ENCODE results near the gene TMEM52B. TPM values are rescaled to one million over a fixed set of nuclear protein-coding genes. Genes with fewer than 3 reads are reported as not detected.
A peak's percentile ranks its signal among the peaks of the same experiment; 100 is the strongest.
"Not testable (repeated sequence)": the region's sequence is repeated elsewhere in the genome, so short reads cannot be mapped to it uniquely, and the experiment has no call there.

Gene TMEM52B
- total RNA-seq, 1 donor from 2014 or later = not detected

DNA sequence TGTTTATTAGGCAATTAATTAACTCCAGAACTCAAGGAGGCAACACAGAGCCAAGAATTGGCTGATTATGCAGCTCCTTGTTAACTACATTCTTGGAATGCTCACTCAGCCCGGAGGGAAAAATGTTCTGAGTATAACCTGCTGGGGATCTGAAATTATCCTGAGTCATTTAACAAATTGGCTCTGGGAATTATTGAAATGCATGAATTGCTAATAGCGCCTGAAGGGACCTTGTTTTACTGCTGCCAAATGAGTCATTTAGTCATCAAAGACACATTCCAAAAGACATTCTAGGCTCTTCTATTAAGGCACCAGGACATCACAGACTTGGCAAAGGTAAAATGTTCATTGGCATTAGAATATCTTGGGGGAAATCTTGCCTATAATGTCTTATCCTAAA is 13.0 kb downstream of the TMEM52B start:
- H3K4me3 ChIP-seq (ENCODE audit: low read depth, low read length) = no peak overlapping the region
- DNase-seq (ENCODE audit: low read depth) (peak; percentile 75), FAIRE-seq (no peak)
- H3K36me3 ChIP-seq (ENCODE audit: control insufficient read depth, insufficient read depth, low read length) = no peaks in the 10 kb centered on the region
- no peaks in the 10 kb centered on the region for H3K27me3 ChIP-seq (ENCODE audit: control insufficient read depth, insufficient read depth, low read length)
- TF ChIP-seq, protein P1, sequence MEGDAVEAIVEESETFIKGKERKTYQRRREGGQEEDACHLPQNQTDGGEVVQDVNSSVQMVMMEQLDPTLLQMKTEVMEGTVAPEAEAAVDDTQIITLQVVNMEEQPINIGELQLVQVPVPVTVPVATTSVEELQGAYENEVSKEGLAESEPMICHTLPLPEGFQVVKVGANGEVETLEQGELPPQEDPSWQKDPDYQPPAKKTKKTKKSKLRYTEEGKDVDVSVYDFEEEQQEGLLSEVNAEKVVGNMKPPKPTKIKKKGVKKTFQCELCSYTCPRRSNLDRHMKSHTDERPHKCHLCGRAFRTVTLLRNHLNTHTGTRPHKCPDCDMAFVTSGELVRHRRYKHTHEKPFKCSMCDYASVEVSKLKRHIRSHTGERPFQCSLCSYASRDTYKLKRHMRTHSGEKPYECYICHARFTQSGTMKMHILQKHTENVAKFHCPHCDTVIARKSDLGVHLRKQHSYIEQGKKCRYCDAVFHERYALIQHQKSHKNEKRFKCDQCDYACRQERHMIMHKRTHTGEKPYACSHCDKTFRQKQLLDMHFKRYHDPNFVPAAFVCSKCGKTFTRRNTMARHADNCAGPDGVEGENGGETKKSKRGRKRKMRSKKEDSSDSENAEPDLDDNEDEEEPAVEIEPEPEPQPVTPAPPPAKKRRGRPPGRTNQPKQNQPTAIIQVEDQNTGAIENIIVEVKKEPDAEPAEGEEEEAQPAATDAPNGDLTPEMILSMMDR (IDR thresholded peaks at IDR 0.05; ENCODE audit: insufficient read depth, low read length, severe bottlenecking) = no peak

DNA sequence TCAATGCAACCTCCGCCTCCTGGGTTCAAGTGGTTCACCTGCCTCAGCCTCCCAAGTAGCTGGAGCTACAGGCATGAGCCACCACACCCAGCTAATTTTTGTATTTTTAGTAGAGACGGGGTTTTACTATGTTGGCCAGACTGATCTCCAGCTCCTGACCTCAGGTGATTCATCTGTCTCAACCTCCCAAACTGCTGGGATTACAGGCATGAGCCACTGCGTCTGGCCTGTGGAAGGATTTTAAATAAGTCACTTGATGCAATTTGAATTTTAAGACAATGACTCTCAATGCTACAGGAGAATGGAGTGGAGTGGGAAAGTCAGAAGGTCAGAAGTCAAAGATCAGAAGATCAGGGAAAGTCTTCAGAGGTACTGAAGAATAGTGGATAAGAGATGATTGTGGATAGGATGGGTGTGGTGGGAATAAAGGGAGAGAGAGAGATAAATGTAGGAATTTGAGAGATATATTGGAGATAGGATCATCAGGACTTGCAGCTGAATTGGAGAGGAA is 15.4 kb downstream of the TMEM52B start:
- H3K36me3 ChIP-seq (ENCODE audit: control insufficient read depth, insufficient read depth, low read length) = no peaks in the 10 kb centered on the region
- no peak for DNase-seq (ENCODE audit: low read depth)
- TF ChIP-seq, protein P1 (IDR thresholded peaks at IDR 0.05; ENCODE audit: insufficient read depth, low read length, severe bottlenecking) = no peak
- no peak overlapping the region for H3K4me3 ChIP-seq (ENCODE audit: low read depth, low read length)
- no peaks in the 10 kb centered on the region for H3K27me3 ChIP-seq (ENCODE audit: control insufficient read depth, insufficient read depth, low read length)
- no peak for FAIRE-seq

- FAIRE-seq = no peak
- H3K27me3 ChIP-seq (ENCODE audit: control insufficient read depth, insufficient read depth, low read length) = no peaks in the 10 kb centered on the region
- TF ChIP-seq, protein P1 (IDR thresholded peaks at IDR 0.05; ENCODE audit: insufficient read depth, low read length, severe bottlenecking) = no peak
- DNase-seq (ENCODE audit: low read depth) = no peak
- H3K4me3 ChIP-seq (ENCODE audit: low read depth, low read length) = no peak overlapping the region
- no peaks in the 10 kb centered on the region for H3K36me3 ChIP-seq (ENCODE audit: control insufficient read depth, insufficient read depth, low read length)
These were observed 17.4 kb downstream of the TMEM52B start for GRCh38 chr12:10196210-10196609.

- TF ChIP-seq, protein P1 (IDR thresholded peaks at IDR 0.05; ENCODE audit: insufficient read depth, low read length, severe bottlenecking) = no peak
- FAIRE-seq (no peak), DNase-seq (ENCODE audit: low read depth) (no peak)
- Histone ChIP-seq H3K27me3 (ENCODE audit: control insufficient read depth, insufficient read depth, low read length) (no peaks in the 10 kb centered on the region), H3K4me3 (ENCODE audit: low read depth, low read length) (no peak overlapping the region), H3K36me3 (ENCODE audit: control insufficient read depth, insufficient read depth, low read length) (no peaks in the 10 kb centered on the region)
These were observed 19.0 kb downstream of the TMEM52B start for GRCh38 chr12:10197879-10198278.

DNA sequence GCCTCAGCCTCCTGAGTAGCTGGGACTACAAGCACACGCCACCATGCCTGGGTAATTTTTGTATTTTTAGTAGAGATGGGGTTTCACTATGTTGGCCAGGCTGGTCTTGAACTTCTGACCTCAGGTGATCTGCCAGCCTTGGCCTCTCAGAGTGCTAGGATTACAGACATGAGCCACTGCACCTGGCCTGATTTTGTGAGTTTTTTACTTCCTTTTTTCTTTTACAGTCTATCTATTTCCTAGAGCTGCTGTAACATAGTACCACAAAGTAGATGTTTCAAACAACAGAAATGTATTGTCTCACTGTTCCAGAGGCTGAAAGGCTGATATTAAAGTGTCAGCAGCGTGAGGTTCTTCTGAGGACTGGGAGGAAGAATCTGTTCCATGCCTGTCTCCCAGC is 25.7 kb downstream of the TMEM52B start:
- not testable (repeated sequence) for FAIRE-seq; DNase-seq (ENCODE audit: low read depth); H3K36me3 ChIP-seq (ENCODE audit: control insufficient read depth, insufficient read depth, low read length); H3K27me3 ChIP-seq (ENCODE audit: control insufficient read depth, insufficient read depth, low read length); H3K4me3 ChIP-seq (ENCODE audit: low read depth, low read length)

DNA sequence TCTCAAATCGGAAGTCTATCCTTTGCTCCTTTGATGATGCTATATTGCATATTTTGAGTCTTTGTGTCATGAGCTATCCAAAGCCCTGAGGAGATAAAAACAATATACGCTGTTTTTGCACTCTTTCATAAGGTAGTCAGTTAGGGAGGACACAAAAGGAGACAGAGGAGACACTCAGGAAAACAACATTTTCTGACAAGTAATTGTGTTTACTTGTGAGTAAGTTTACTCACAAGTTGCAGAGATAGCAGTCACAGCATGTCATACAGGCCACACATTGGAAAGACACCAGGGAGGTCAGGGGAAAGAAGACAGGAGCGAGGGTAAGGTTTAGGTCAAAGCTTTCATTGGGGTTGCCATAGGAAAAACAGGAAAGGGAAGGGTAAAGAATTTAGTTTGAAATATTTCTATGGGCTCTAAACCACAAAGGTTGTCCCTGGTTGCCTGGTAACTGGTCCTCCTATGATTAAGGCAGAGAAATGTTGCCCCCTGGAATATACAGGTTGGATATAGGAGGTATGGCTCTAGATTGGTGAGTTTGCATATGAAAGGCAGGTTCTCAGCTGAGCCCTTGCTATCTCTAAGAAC is 26.5 kb downstream of the TMEM52B start:
- FAIRE-seq = peak; percentile 40
- TF ChIP-seq, protein P1 (IDR thresholded peaks at IDR 0.05; ENCODE audit: insufficient read depth, low read length, severe bottlenecking) = no peak
- H3K36me3 ChIP-seq (ENCODE audit: control insufficient read depth, insufficient read depth, low read length) = no peaks in the 10 kb centered on the region
- no peak overlapping the region for H3K4me3 ChIP-seq (ENCODE audit: low read depth, low read length)
- no peaks in the 10 kb centered on the region for H3K27me3 ChIP-seq (ENCODE audit: control insufficient read depth, insufficient read depth, low read length)
- DNase-seq (ENCODE audit: low read depth) = peak; percentile 37
